ENCODE results near the gene TADA1. TPM values are rescaled to one million over a fixed set of nuclear protein-coding genes. Genes with fewer than 3 reads are reported as not detected.

The TADA1 gene
- total and polyA plus RNA-seq, 2 donors: 10.0 to 21.6 TPM

DNA sequence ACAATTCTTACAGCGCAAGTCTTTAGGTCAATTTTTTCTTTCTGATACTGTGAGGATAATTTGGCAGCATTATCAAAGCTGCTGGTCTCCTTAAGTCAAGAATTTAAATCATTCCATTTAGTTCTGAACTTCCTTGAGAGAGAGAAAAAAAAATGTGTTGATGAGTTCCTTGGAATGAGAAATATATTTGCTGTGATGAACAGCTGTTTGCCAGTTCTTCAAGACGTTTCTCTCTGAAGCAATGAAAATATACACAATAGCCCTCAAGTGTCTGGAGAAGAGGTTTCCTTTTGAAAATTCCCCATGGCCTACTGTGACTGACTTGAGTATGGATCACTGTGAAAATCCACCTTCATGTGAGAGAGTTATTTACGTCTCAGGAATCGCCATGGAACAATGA lies 31.0 kb upstream of the TADA1 start:
- H3K27ac ChIP-seq (ENCODE audit: low read depth): no peak overlapping the region
- WGBS: 82% methylated on average over 4 of the region's 4 CpGs
- H3K4me1 ChIP-seq (ENCODE audit: insufficient read depth): no peaks in the 10 kb centered on the region
- H3K4me3 ChIP-seq (ENCODE audit: low read depth, low read length): no peak overlapping the region
- DNase-seq (ENCODE audit: extremely low spot score): no peak
- H3K36me3 ChIP-seq (ENCODE audit: insufficient read depth): no peaks in the 10 kb centered on the region

DNA sequence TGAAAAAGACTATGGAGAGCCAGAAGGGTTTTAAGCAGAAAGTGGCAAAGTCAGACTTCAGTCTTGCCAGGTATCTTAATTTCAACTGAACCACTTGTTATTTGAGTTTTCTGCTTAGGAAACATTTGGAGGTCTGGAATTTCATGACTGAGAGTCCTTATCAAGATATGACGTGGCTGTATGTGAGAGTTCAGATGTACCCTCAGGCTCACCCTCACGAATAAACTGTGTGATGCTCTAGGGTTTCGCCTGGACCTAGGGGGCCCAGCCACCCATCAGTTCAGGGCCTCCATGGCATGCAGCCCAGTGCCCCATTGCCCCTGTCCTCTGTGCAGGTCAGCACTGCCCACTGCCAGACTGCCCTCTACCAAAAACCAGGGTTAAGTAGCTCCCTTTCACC lies 30.6 kb upstream of the TADA1 start:
- WGBS: 71% methylated on average over 3 of the region's 3 CpGs
- no peak for DNase-seq (ENCODE audit: extremely low spot score)
- Histone ChIP-seq H3K27ac (ENCODE audit: low read depth) (no peak overlapping the region), H3K4me1 (ENCODE audit: insufficient read depth) (no peaks in the 10 kb centered on the region), H3K4me3 (ENCODE audit: low read depth, low read length) (no peak overlapping the region), H3K36me3 (ENCODE audit: insufficient read depth) (no peaks in the 10 kb centered on the region)

DNA sequence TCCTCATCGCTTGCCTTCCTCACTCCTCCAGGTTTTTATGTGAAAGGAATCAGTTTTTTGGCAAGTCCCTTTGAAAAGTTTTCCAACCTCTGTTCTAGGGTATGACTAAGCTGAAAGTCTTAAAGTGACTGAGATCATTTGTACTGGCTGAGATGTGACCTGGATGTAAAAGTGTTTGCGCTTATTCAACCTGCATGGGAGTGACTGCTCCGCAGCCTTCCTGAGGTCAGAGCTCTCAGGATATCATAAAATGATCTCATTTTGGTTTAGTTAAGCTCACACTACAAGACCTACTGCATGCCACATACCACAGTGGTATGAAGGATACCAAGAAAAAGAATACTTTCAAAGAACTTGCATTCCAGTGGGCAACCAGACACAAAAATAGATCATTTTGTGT lies 29.8 kb upstream of the TADA1 start:
- no peak for DNase-seq (ENCODE audit: extremely low spot score)
- 57% methylated on average over 3 of the region's 3 CpGs for WGBS

DNA sequence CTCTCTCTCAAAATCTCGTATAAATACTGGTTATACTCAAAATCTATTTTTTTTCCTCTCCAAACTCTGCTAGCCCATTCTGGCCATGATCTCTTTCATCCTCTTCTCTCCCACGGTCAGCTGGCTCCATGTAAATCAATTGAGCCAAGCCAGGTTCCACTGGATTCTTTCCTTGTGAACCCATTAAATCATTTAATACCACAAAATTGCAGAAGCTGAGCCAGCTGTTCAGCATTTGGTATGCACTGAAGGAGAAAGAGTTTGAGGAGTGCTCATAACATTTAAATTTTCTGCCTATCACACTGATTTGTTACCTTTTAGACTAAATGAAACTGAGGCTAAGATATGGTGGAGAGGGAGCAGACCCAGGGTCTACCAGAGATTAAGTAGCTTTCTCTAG lies 29.1 kb upstream of the TADA1 start:
- no peaks in the 10 kb centered on the region for H3K4me1 ChIP-seq (ENCODE audit: insufficient read depth)
- no peak overlapping the region for H3K4me3 ChIP-seq (ENCODE audit: low read depth, low read length)
- H3K27ac ChIP-seq (ENCODE audit: low read depth): no peak overlapping the region
- whole genome bisulfite sequencing: 25% methylated on average over 2 of the region's 2 CpGs
- no peaks in the 10 kb centered on the region for H3K36me3 ChIP-seq (ENCODE audit: insufficient read depth)
- DNase-seq (ENCODE audit: extremely low spot score): no peak

More for the DNA sequence above, 29.8 kb upstream of the TADA1 start:
- Histone ChIP-seq H3K27ac (ENCODE audit: low read depth) (no peak overlapping the region), H3K4me3 (ENCODE audit: low read depth, low read length) (no peak overlapping the region), H3K36me3 (ENCODE audit: insufficient read depth) (no peaks in the 10 kb centered on the region), H3K4me1 (ENCODE audit: insufficient read depth) (no peaks in the 10 kb centered on the region)

DNA sequence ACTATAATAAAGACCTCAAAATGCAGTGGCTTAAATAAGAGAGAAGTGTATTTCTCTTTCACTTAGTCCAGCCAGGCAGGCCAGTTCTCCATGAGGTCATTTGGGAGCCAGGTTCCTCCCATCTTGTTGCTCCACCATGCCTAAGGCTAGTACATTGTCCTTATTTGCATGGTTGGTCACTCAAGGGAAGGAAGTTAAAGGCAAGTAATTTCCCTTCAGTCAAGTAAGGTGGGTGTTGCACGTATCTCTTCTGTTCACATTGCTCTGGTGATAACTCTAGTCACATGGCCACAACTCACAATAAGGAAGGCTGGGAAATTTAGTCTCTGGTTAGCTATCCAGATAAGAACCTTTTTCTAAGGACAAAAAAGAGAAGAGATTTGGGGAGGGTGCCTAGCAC lies 27.2 kb upstream of the TADA1 start:
- no peak overlapping the region for H3K27ac ChIP-seq (ENCODE audit: low read depth)
- WGBS: 73% methylated on average over 1 of the region's 1 CpG
- H3K4me3 ChIP-seq (ENCODE audit: low read depth, low read length): no peak overlapping the region
- DNase-seq (ENCODE audit: extremely low spot score): no peak
- no peaks in the 10 kb centered on the region for H3K4me1 ChIP-seq (ENCODE audit: insufficient read depth)
- no peaks in the 10 kb centered on the region for H3K36me3 ChIP-seq (ENCODE audit: insufficient read depth)

DNA sequence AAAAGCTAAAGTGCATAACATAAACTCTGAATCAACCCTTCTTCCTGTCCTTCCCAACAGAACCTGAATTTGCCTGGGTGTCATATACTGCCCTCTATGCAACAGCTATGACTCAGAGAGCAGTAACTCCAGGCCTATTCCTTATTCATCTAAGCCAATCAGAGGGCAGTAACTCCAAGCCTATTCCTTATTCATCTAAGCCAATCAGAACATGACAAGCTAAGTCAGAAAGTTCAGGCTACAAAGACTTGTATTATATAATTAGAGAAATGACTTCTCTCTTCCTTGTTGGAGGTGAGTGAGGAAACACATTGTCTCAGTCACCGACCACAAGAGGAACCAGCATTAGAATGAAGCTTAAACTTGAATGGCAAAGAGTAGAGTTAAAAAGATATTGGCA lies 26.2 kb upstream of the TADA1 start:
- DNase-seq (ENCODE audit: extremely low spot score): no peak
- WGBS: 86% methylated on average over 1 of the region's 1 CpG
- H3K4me3 ChIP-seq (ENCODE audit: low read depth, low read length): no peak overlapping the region
- H3K4me1 ChIP-seq (ENCODE audit: insufficient read depth): no peaks in the 10 kb centered on the region
- no peaks in the 10 kb centered on the region for H3K36me3 ChIP-seq (ENCODE audit: insufficient read depth)
- no peak overlapping the region for H3K27ac ChIP-seq (ENCODE audit: low read depth)

DNA sequence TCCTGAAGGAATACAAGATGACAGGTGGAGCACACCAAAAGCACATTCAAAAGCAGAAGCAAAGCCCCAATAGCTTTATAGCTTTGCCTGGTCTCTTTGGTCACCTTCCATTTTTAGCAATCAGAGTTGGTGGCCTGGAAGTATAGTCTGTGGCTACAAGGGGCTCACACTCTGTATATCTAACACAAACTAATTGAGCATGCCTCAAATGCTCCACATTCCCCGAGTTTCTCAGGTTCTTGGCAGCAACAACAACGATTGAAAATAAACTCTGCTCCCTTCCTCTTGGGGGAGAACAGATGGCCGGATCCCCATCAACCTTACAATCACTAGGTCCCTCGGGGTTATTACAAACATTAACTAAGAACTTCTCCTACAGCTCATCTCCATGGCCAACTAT lies 24.9 kb upstream of the TADA1 start:
- H3K27ac ChIP-seq (ENCODE audit: low read depth): no peak overlapping the region
- DNase-seq (ENCODE audit: extremely low spot score): no peak
- H3K4me1 ChIP-seq (ENCODE audit: insufficient read depth): no peaks in the 10 kb centered on the region
- WGBS: 26% methylated on average over 4 of the region's 4 CpGs
- no peak overlapping the region for H3K4me3 ChIP-seq (ENCODE audit: low read depth, low read length)
- H3K36me3 ChIP-seq (ENCODE audit: insufficient read depth): no peaks in the 10 kb centered on the region

DNA sequence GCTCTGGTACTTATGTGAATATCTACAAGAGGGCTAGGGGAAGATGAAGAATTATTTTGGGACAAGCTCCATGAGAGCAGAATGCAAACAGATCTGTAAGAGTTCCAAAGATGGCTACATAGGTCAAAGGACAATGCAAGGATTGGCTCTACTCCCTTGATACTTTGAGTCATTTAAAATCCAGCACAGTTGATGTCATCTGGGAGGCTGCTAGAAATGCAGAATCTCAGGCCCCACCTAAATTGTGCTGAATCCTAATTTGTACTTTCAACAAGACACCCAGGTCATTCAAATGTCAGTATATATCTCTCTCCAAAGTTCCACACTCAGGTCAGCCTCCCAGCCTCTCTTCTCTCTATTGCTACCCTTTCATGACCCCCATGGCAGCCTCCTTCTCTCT lies 23.7 kb upstream of the TADA1 start:
- Histone ChIP-seq H3K36me3 (ENCODE audit: insufficient read depth) (no peaks in the 10 kb centered on the region), H3K27ac (ENCODE audit: low read depth) (no peak overlapping the region), H3K4me1 (ENCODE audit: insufficient read depth) (no peaks in the 10 kb centered on the region), H3K4me3 (ENCODE audit: low read depth, low read length) (no peak overlapping the region)
- DNase-seq (ENCODE audit: extremely low spot score): no peak

DNA sequence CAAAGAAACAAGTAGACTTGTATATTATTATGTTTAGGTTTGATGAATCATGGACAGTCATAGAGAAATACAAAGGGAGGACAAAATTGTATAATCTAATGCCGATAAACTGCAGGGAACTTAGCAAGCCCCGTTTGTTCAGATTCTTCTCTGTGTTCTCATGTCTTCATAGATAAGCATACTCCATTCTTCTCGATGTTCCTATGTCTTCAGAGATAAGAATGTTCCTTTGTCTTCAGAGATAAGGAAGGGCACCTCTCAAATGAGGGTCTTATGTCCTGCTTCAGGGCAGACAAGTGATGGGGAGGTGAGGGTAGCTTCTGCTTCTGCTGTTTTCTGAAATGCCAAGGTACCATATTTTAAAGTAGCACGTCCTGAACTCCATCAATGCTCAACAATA lies 19.7 kb upstream of the TADA1 start:
- DNase-seq (ENCODE audit: extremely low spot score): no peak
- 53% methylated on average over 4 of the region's 4 CpGs for WGBS
- no peak overlapping the region for H3K27ac ChIP-seq (ENCODE audit: low read depth)
- no peaks in the 10 kb centered on the region for H3K36me3 ChIP-seq (ENCODE audit: insufficient read depth)
- no peaks in the 10 kb centered on the region for H3K4me1 ChIP-seq (ENCODE audit: insufficient read depth)
- H3K4me3 ChIP-seq (ENCODE audit: low read depth, low read length): no peak overlapping the region

DNA sequence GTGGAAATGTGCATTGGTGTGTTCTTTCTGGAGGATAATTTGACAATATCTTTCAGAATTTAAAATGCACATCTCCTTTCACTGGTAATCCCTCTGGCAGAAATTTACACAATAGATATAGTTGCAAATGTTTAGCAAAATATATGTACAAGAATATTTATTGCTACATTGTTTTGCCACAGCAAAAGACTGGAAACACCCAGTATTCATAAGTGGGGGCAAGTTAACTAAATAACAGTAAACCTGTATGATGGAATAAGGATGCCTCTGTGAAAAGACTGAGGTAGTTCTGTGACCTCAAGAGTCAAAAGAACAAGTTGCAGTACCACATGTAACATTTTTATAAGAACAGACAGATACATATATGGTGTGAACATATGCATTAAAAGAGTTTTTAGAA lies 13.7 kb upstream of the TADA1 start:
- Histone ChIP-seq H3K4me1 (ENCODE audit: insufficient read depth) (no peaks in the 10 kb centered on the region), H3K36me3 (ENCODE audit: insufficient read depth) (no peaks in the 10 kb centered on the region), H3K27ac (ENCODE audit: low read depth) (no peak overlapping the region), H3K4me3 (ENCODE audit: low read depth, low read length) (no peak overlapping the region)
- no peak for DNase-seq (ENCODE audit: extremely low spot score)

DNA sequence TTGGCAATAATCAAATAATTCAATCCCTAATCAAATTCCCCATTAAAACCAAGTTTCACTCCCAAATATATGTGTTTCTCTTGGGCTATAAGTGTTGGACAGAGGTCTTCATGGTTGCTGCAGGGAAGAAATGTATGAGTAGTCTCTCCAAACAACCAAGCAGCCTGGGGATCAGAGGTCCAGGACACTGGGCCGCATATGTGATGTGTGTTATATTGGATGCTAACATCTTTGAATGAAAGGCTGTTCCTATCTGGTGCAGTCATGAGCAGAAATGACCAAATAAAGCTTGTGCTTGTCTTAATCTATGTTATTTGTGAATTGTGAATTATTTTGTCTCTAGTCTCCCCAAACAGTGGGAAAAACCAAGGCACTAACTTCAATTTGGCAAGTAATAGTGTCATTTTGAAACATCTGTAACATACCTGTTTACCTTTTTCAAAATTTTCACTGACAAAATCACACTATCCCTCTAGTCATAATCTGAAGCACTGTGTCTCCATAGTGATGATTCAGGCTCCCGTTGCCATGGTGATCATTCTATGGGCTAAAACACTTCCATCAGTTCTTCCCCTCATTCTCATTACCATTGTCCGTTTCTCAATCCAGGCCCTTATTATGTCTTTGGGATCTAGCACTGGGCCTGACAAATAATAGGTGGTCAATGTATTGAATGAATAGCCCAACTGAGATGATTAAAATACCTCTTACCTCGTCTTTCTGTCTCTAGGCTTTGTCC lies 12.5 kb upstream of the TADA1 start:
- WGBS: 69% methylated on average over 4 of the region's 4 CpGs
- Histone ChIP-seq H3K4me3 (ENCODE audit: low read depth, low read length) (no peak overlapping the region), H3K27ac (ENCODE audit: low read depth) (no peak overlapping the region), H3K36me3 (ENCODE audit: insufficient read depth) (no peaks in the 10 kb centered on the region), H3K4me1 (ENCODE audit: insufficient read depth) (peaks cover 1% of the 10 kb centered on the region)
- no peak for DNase-seq (ENCODE audit: extremely low spot score)

DNA sequence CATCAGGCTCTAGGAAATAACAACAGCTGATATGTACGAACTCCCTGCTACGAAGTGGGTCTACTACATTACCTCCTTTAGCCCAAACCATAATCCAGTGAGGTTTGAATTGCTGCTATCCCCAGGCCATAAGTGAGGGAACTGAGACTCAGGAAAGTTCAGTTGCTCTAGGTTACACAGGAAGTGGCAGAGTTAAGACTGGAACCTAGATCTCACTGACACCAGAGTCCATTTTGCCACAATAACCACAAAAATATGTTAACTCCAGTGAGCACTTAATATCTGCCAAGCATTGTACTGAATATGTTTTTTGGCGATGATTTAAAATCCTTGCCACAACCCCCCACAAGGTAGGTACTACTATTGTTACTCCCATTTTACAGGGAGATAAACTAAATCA lies 8.9 kb upstream of the TADA1 start:
- 88% methylated on average over 3 of the region's 3 CpGs for WGBS
- no peak for DNase-seq (ENCODE audit: extremely low spot score)
- Histone ChIP-seq H3K4me1 (ENCODE audit: insufficient read depth) (peaks cover 1% of the 10 kb centered on the region), H3K36me3 (ENCODE audit: insufficient read depth) (no peaks in the 10 kb centered on the region), H3K27ac (ENCODE audit: low read depth) (no peak overlapping the region), H3K4me3 (ENCODE audit: low read depth, low read length) (no peak overlapping the region)

DNA sequence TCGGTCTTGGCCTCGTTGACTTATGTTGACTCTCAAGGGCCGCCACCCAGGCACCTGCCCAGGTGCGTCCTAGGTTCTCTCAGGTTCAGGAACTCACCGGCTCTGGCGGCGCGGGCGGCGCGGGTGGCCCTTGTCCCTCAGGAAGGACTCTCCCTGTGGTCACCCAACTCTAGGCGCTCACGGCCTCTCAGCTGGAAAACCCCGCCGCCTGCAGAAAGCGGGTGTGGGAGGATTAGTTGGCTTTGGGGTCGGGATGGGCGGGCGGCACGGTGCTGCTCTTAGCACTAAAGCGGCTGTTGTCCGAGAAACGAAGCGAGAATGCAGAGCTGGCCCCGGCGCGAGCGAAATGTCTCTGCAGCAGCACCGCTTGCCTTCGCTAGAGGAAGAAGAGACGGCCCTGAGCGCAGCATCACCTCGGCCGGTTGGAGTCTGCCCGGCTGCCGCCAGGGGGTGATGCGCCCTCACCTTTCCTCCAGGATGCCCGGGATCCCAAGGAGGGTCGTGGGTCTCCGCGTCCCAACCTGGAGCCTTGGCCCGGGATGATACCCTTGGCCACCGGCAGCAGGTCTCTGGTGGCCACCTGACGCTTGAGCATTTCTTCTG lies 8.1 kb upstream of the TADA1 start:
- Histone ChIP-seq H3K27ac (ENCODE audit: low read depth) (no peak overlapping the region), H3K36me3 (ENCODE audit: insufficient read depth) (no peaks in the 10 kb centered on the region), H3K4me1 (ENCODE audit: insufficient read depth) (peaks cover 1% of the 10 kb centered on the region), H3K4me3 (ENCODE audit: low read depth, low read length) (no peak overlapping the region)
- DNase-seq (ENCODE audit: extremely low spot score): no peak
- 8% methylated on average over 44 of the region's 44 CpGs for WGBS

DNA sequence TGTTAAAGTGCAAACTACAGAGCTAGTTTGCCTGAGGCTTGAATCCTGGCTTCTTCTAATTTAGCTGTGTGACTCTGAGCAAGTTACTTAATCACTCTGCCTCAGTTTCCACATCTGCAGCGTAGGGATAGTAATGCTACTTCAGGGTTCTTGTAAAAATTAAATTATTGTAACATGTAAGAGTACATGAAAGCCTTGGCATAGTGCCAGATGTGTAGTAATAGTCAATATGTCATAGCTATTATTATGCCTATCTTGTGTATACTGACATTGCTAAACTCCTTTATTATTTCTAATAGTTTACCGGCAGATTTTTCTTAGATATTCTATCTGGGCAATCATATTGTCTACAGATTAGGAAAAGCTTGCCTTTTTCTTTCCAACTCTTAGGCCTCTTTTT lies 6.8 kb upstream of the TADA1 start:
- 39% methylated on average over 2 of the region's 2 CpGs for WGBS
- H3K27ac ChIP-seq (ENCODE audit: low read depth): no peak overlapping the region
- no peak for DNase-seq (ENCODE audit: extremely low spot score)
- peaks cover 1% of the 10 kb centered on the region for H3K4me1 ChIP-seq (ENCODE audit: insufficient read depth)
- no peak overlapping the region for H3K4me3 ChIP-seq (ENCODE audit: low read depth, low read length)
- no peaks in the 10 kb centered on the region for H3K36me3 ChIP-seq (ENCODE audit: insufficient read depth)

Data from urinary bladder (tissue), 4 donors.